Upper lobe of left lung (tissue), 4 donors: ENCODE results near the gene KRTAP12-4.

Experiments used
- POLR2A ChIP-seq, 4 donors: fragments of 450-650 bp; IDR thresholded peaks; one replicate each; pipeline ENCODE4 v1.5.1; 2016 to 2017; ENCODE audit warnings: antibody characterized with exemption in 4 of 4, mild to moderate bottlenecking in 2 of 4
- TF ChIP-seq, protein P1 (sequence below), 6 experiments: fragments of 450-650 bp in 4 of 6; fragments of 200-600 bp in 2 of 6; sonication (generic) in 2 of 6; IDR thresholded peaks; one replicate each; pipeline ENCODE4 v1.5.1; 2016 to 2019; ENCODE audit warnings: antibody characterized with exemption in 6 of 6

DNA sequence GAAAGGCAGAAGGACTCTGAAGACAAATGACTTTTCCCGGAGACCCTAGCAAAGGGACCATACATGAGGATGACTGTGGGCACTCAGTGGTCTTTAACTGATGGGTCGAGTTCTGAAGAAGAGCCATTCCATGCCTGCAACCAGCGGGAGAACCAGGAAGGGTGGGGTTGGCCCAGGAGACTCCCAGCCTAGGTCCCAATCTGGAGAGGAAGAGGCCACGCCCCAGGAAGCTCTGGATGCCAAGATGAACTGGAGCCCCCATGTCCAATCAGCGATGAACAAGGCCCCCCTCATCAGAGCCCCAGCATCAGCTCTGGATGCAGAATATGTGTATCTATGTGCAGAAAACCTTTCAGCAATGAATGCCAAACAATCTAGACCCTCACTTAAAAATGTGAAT, 13.7 kb downstream of the KRTAP12-4 start:
- TF ChIP-seq, protein P1, sequence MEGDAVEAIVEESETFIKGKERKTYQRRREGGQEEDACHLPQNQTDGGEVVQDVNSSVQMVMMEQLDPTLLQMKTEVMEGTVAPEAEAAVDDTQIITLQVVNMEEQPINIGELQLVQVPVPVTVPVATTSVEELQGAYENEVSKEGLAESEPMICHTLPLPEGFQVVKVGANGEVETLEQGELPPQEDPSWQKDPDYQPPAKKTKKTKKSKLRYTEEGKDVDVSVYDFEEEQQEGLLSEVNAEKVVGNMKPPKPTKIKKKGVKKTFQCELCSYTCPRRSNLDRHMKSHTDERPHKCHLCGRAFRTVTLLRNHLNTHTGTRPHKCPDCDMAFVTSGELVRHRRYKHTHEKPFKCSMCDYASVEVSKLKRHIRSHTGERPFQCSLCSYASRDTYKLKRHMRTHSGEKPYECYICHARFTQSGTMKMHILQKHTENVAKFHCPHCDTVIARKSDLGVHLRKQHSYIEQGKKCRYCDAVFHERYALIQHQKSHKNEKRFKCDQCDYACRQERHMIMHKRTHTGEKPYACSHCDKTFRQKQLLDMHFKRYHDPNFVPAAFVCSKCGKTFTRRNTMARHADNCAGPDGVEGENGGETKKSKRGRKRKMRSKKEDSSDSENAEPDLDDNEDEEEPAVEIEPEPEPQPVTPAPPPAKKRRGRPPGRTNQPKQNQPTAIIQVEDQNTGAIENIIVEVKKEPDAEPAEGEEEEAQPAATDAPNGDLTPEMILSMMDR (IDR thresholded peaks at IDR 0.05) = no peak
- TF ChIP-seq POLR2A (IDR thresholded peaks at IDR 0.05) = no peak
